ENCODE results near the gene PYCARD.

GRCh38 chr16:31219154-31219741 is 16.7 kb upstream of the PYCARD start:
- TF ChIP-seq CTCF (optimal IDR thresholded peaks at IDR 0.05 in 1 of 3, IDR thresholded peaks at IDR 0.05 in 1 of 3, conservative IDR thresholded peaks at IDR 0.05 in 1 of 3; ENCODE audit: extremely low read depth in 1 of 3, insufficient read depth in 2 of 3, low read length in 3 of 3), result no peak
- no peak for TF ChIP-seq EZH2 (IDR thresholded peaks at IDR 0.05; ENCODE audit: low read length)

Data from keratinocyte (primary cell).